Hematopoietic multipotent progenitor cell treated with erythropoietin and hydrocortisone succinate and interleukin-3 and kit ligand, for 17 days (in vitro differentiated cells): ENCODE measurements around the gene FNDC11.

Source experiments
- DNase-seq: peaks from one replicate; pipeline ENCODE4 v3.0.0-alpha.2; 2015; ENCODE audit warnings: low spot score

Gene FNDC11

GRCh38 chr20:63540417-63541186, 13.4 kb upstream of the FNDC11 start:
- no peak for DNase-seq

GRCh38 chr20:63541371-63541770, 12.6 kb upstream of the FNDC11 start:
- no peak for DNase-seq

- no peak for DNase-seq
Measured at GRCh38 chr20:63542031-63542559, 11.9 kb upstream of the FNDC11 start.

GRCh38 chr20:63542696-63543095, 11.3 kb upstream of the FNDC11 start:
- no peak for DNase-seq

GRCh38 chr20:63543131-63543530, 10.8 kb upstream of the FNDC11 start:
- no peak for DNase-seq

- no peak for DNase-seq
Measured at GRCh38 chr20:63543733-63544132, 10.2 kb upstream of the FNDC11 start.

GRCh38 chr20:63544241-63544957, 9.6 kb upstream of the FNDC11 start:
- no peak for DNase-seq

GRCh38 chr20:63544958-63545516, 8.9 kb upstream of the FNDC11 start:
- no peak for DNase-seq

GRCh38 chr20:63545814-63546213, 8.1 kb upstream of the FNDC11 start:
- DNase-seq: no peak

- DNase-seq: no peak
Measured at GRCh38 chr20:63546256-63546955, 7.6 kb upstream of the FNDC11 start.

- DNase-seq: no peak
Measured at GRCh38 chr20:63546956-63547724, 6.8 kb upstream of the FNDC11 start.

GRCh38 chr20:63547725-63548480, 6.1 kb upstream of the FNDC11 start, which contains the start of gene SRMS:
Gene SRMS (minus strand): TSS chr20:63547749. CDS start chr20:63547463, 286 bp downstream.
- DNase-seq: no peak

GRCh38 chr20:63548542-63548941, 5.4 kb upstream of the FNDC11 start:
- DNase-seq: no peak

GRCh38 chr20:63549019-63549418, 4.9 kb upstream of the FNDC11 start:
- DNase-seq: no peak

GRCh38 chr20:63549679-63550282, 4.2 kb upstream of the FNDC11 start:
- DNase-seq: no peak

- DNase-seq: no peak
Measured at GRCh38 chr20:63551068-63551467, 2.9 kb upstream of the FNDC11 start.

- no peak for DNase-seq
Measured at GRCh38 chr20:63552481-63553249, 1.3 kb upstream of the FNDC11 start.

- peak; percentile 75 for DNase-seq
Measured at GRCh38 chr20:63553251-63553932, 567 bp upstream of the FNDC11 start.
